H1 (cell line): ENCODE results near the gene CCR8. TPM values are rescaled to one million over a fixed set of nuclear protein-coding genes. Genes with fewer than 3 reads are reported as not detected.

Experiments used
- CTCF ChIA-PET: fragments of 300-600 bp; sonication (Branson Sonifier 250); formaldehyde crosslinking; loops from one replicate; lab custom pipeline; 2021; ENCODE audit not compliant: partially characterized antibody; lab: Charles Lee
- POLR2A ChIA-PET: fragments of 300-600 bp; sonication (Branson Sonifier 250); formaldehyde crosslinking; loops from one replicate; lab custom pipeline; 2021; ENCODE audit warnings: inconsistent platforms; ENCODE audit not compliant: partially characterized antibody; lab: Charles Lee
- DNase-seq, 2 experiments: peaks; one replicate each; pipeline versions ENCODE4 v3.0.0 to v3.0.0-alpha.2; 2010 to 2022; ENCODE audit warnings: low spot score in 2 of 2, low read depth in 1 of 2, mixed read lengths in 1 of 2
- FAIRE-seq: peaks from 2 replicates; lab custom pipeline; 2011; peaks lifted over from hg19 to GRCh38; lab: Jason Lieb, UNC
- H2AFZ ChIP-seq: 2 replicates; pipeline ENCODE4 v1.8.1; 2012; ENCODE audit warnings: low read length, inconsistent platforms
- H2AK5ac ChIP-seq: 2 replicates; pipeline ENCODE4 v1.6.1; 2013; ENCODE audit warnings: low read depth, low read length
- H2BK120ac ChIP-seq: replicated peaks from 2 replicates; pipeline ENCODE3; 2013; ENCODE audit warnings: low read depth, low read length, inconsistent platforms
- H2BK12ac ChIP-seq: 2 replicates; pipeline ENCODE4 v1.6.1; 2013; ENCODE audit warnings: low read depth, low read length
- H2BK15ac ChIP-seq: 2 replicates; pipeline ENCODE4 v1.6.1; 2013; ENCODE audit warnings: low read length
- H2BK20ac ChIP-seq: 2 replicates; pipeline ENCODE4 v1.6.1; 2013; ENCODE audit warnings: low read length
- H2BK5ac ChIP-seq: 2 replicates; pipeline ENCODE4 v1.6.1; 2013; ENCODE audit warnings: low read depth, low read length
- H3K14ac ChIP-seq: 2 replicates; pipeline ENCODE4 v1.6.1; 2013; ENCODE audit warnings: inconsistent platforms; ENCODE audit not compliant: insufficient read length
- H3K18ac ChIP-seq: 2 replicates; pipeline ENCODE4 v1.6.1; 2013; ENCODE audit warnings: low read length; ENCODE audit errors: extremely low read depth
- H3K23ac ChIP-seq: 2 replicates; pipeline ENCODE4 v1.6.1; 2013; ENCODE audit warnings: inconsistent platforms; ENCODE audit not compliant: insufficient read length
- H3K23me2 ChIP-seq: 2 replicates; pipeline ENCODE4 v1.6.1; 2013; ENCODE audit warnings: low read depth, low read length
- H3K27ac ChIP-seq: 2 replicates; pipeline ENCODE4 v1.6.1; 2011; ENCODE audit warnings: low read depth, low read length, inconsistent platforms
- H3K27me3 ChIP-seq, 4 experiments: replicated peaks in 1 of 4; 1 replicate in 1 of 4; 2 replicates in 3 of 4; pipeline versions ENCODE4 v1.6.1 to v1.8.1; 2011 to 2013; ENCODE audit warnings: low read length in 3 of 4, mild to moderate bottlenecking in 3 of 4, inconsistent platforms in 2 of 4, mixed read lengths in 2 of 4, moderate library complexity in 1 of 4; ENCODE audit not compliant: control insufficient read depth in 3 of 4, insufficient read depth in 3 of 4; ENCODE audit errors: extremely low read depth in 1 of 4
- H3K36me3 ChIP-seq, 4 experiments: 2 replicates each; pipeline versions ENCODE4 v1.6.1 to v1.8.1; 2011 to 2013; ENCODE audit warnings: mild to moderate bottlenecking in 4 of 4, low read length in 3 of 4, moderate library complexity in 2 of 4, control low read depth in 1 of 4, inconsistent platforms in 1 of 4; ENCODE audit not compliant: insufficient read depth in 4 of 4, control insufficient read depth in 2 of 4
- H3K4ac ChIP-seq: replicated peaks from 2 replicates; pipeline ENCODE3; 2013; ENCODE audit warnings: low read length, low read depth, mixed read lengths, inconsistent platforms; ENCODE audit not compliant: insufficient read length
- H3K4me1 ChIP-seq, 4 experiments: replicated peaks in 1 of 4; 1 replicate in 1 of 4; 2 replicates in 3 of 4; pipeline versions ENCODE4 v1.6.1 to v1.8.1; 2011 to 2013; ENCODE audit warnings: low read length in 3 of 4, inconsistent platforms in 2 of 4, mixed read lengths in 1 of 4; ENCODE audit not compliant: insufficient read depth in 4 of 4, control insufficient read depth in 3 of 4
- H3K4me2 ChIP-seq, 2 experiments: 2 replicates each; pipeline versions ENCODE4 v1.6.1 to v1.8.1; 2011 to 2013; ENCODE audit warnings: low read depth in 2 of 2, low read length in 2 of 2, control low read depth in 1 of 2, inconsistent platforms in 1 of 2, mild to moderate bottlenecking in 1 of 2; ENCODE audit not compliant: insufficient read depth in 1 of 2
- H3K4me3 ChIP-seq, 4 experiments: fragments of 200-600, 300-600 bp in 1 of 4; sonication (generic), shearing (Covaris generic), sonication (Bioruptor Twin) in 1 of 4; 2 replicates each; pipeline versions ENCODE4 v1.5.1 to v1.8.1; 2011 to 2016; ENCODE audit warnings: low read length in 4 of 4, low read depth in 3 of 4, control low read depth in 2 of 4, inconsistent platforms in 2 of 4, mild to moderate bottlenecking in 2 of 4, mixed read lengths in 1 of 4, moderate library complexity in 1 of 4; ENCODE audit not compliant: insufficient read depth in 2 of 4; ENCODE audit errors: extremely low read depth in 1 of 4
- H3K56ac ChIP-seq: replicated peaks from 2 replicates; pipeline ENCODE3; 2013; ENCODE audit warnings: low read depth, mild to moderate bottlenecking, mixed read lengths, low read length, inconsistent platforms; ENCODE audit not compliant: insufficient read length
- H3K79me1 ChIP-seq: 2 replicates; pipeline ENCODE4 v1.6.1; 2013; ENCODE audit warnings: low read depth, low read length, control low read depth
- H3K79me2 ChIP-seq, 2 experiments: 2 replicates each; pipeline versions ENCODE4 v1.6.1 to v1.8.1; 2012 to 2013; ENCODE audit warnings: low read length in 2 of 2, mild to moderate bottlenecking in 2 of 2, inconsistent platforms in 1 of 2; ENCODE audit not compliant: insufficient read depth in 2 of 2, control insufficient read depth in 1 of 2
- H3K9ac ChIP-seq, 4 experiments: replicated peaks in 1 of 4; 1 replicate in 1 of 4; 2 replicates in 3 of 4; pipeline versions ENCODE4 v1.6.1 to v1.8.1; 2011 to 2013; ENCODE audit warnings: low read depth in 3 of 4, low read length in 3 of 4, control low read depth in 2 of 4, mild to moderate bottlenecking in 2 of 4, moderate library complexity in 2 of 4, inconsistent platforms in 1 of 4; ENCODE audit errors: extremely low read depth in 1 of 4
- H3K9me3 ChIP-seq, 2 experiments: 2 replicates each; pipeline versions ENCODE4 v1.6.1 to v1.8.1; 2012 to 2013; ENCODE audit warnings: mild to moderate bottlenecking in 2 of 2, moderate library complexity in 2 of 2, control low read depth in 1 of 2, inconsistent platforms in 1 of 2, low read depth in 1 of 2, low read length in 1 of 2, mixed read lengths in 1 of 2; ENCODE audit not compliant: insufficient read depth in 2 of 2
- H4K20me1 ChIP-seq, 2 experiments: replicated peaks in 1 of 2; 2 replicates each; pipeline versions ENCODE3 to v1.8.1; 2011 to 2013; ENCODE audit warnings: inconsistent platforms in 2 of 2, low read length in 2 of 2, mild to moderate bottlenecking in 1 of 2; ENCODE audit not compliant: insufficient read depth in 2 of 2, control insufficient read depth in 1 of 2
- H4K5ac ChIP-seq: 2 replicates; pipeline ENCODE4 v1.6.1; 2013; ENCODE audit warnings: low read length, low read depth, mixed read lengths, inconsistent platforms; ENCODE audit not compliant: insufficient read length
- H4K8ac ChIP-seq: 2 replicates; pipeline ENCODE4 v1.8.0; 2013; ENCODE audit warnings: mild to moderate bottlenecking, moderate library complexity, low read length, inconsistent platforms; ENCODE audit not compliant: insufficient read depth; ENCODE audit errors: extremely low read depth
- H4K91ac ChIP-seq: replicated peaks from 2 replicates; pipeline ENCODE3; 2013; ENCODE audit warnings: low read length, mixed read lengths, inconsistent platforms; ENCODE audit not compliant: insufficient read length
- EGR1 ChIP-seq: IDR thresholded peaks from 2 replicates; pipeline ENCODE4 v1.6.1; 2011; ENCODE audit warnings: low read depth, low read length, borderline replicate concordance
- RBBP5 ChIP-seq: IDR thresholded peaks from 2 replicates; pipeline ENCODE4 v1.7.1; 2012; ENCODE audit warnings: low read depth, mild to moderate bottlenecking, inconsistent platforms, low read length, moderate library complexity, borderline replicate concordance
- SIRT6 ChIP-seq: IDR thresholded peaks from one replicate; pipeline ENCODE4 v1.7.1; 2012; ENCODE audit warnings: low read length, inconsistent platforms
- SIX5 ChIP-seq: IDR thresholded peaks from 2 replicates; pipeline ENCODE4 v1.6.1; 2011; ENCODE audit warnings: mild to moderate bottlenecking, low read depth, low read length
- USF2 ChIP-seq: IDR thresholded peaks from 2 replicates; pipeline ENCODE4 v1.6.1; 2011; ENCODE audit warnings: low read length, improper control_type of control experiment
- WGBS, 2 experiments: shearing (Covaris generic) in 1 of 2; methylation state at CpG; one replicate each; pipeline versions ENCODE4 v1.1.6 to v1.1.7; 2013 to 2015; ENCODE audit warnings: low lambda C conversion rate in 2 of 2, mixed read lengths in 2 of 2, inconsistent platforms in 1 of 2, low coverage in 1 of 2, missing lambda C conversion rate in 1 of 2; ENCODE audit not compliant: insufficient replicate concordance in 2 of 2, insufficient coverage in 1 of 2, insufficient read length in 1 of 2; ENCODE audit errors: extremely low coverage in 1 of 2, missing lambda C conversion rate in 1 of 2; 5-methylcytosine and 5-hydroxymethylcytosine counted together
- polyA plus RNA-seq, 7 experiments: library from polyadenylated mRNA; depleted of rRNA in 3 of 7; stranded (reverse) in 5 of 7; unstranded in 2 of 7; fragments of >200 nt in 5 of 7; fragments of 200-250 nt in 2 of 7; gene quantifications; 1 replicate in 5 of 7; 2 replicates in 1 of 7; 4 replicates in 1 of 7; pipeline versions ENCODE4 v1.2.1 to v1.2.3, GENCODE V29; 2011 to 2013; ENCODE audit warnings: missing spikeins in 2 of 7, mixed read lengths in 2 of 7
- total RNA-seq: library from RNA; stranded (reverse); fragmentation: NEBNext Ultra II Directional; extraction: Animal tissue kit (Norgen Biotek cat#: 25700); gene quantifications from 2 replicates; pipeline ENCODE4 v1.2.1, GENCODE V29; 2021

The CCR8 gene
- total and polyA plus RNA-seq, 2 of the 8 experiments (the other 6 are each of a cell fraction or from before 2014, with no cell fraction given), result 0.35 TPM; not detected in 1

- POLR2A ChIA-PET, result no interaction called here
- Histone ChIP-seq H3K14ac (no peak overlapping the region), H2BK5ac (no peak overlapping the region), H2BK120ac (no peak overlapping the region), H3K36me3 (no peaks in the 10 kb centered on the region), H3K9me3 (no peaks in the 10 kb centered on the region; a peak in 1 of 4 replicates), H3K4me3 (no peak overlapping the region), H2BK20ac (no peak overlapping the region), H3K79me1 (no peaks in the 10 kb centered on the region), H2AFZ (0 out of 2 replicates have a peak overlapping the region, but pooled peaks have one; percentile 30), H3K4me2 (no peak overlapping the region), H2AK5ac (no peak overlapping the region), H2BK15ac (0 out of 2 replicates have a peak overlapping the region, but pooled peaks have one; percentile 18), H2BK12ac (no peak overlapping the region), H3K27ac (no peak overlapping the region), H3K23me2 (no peaks in the 10 kb centered on the region), H3K4me1 (no peaks in the 10 kb centered on the region; a peak in 2 of 7 replicates), H4K20me1 (no peaks in the 10 kb centered on the region), H3K27me3 (no peaks in the 10 kb centered on the region; a peak in 1 of 7 replicates), H3K23ac (no peak overlapping the region), H3K9ac (no peak overlapping the region), H4K8ac (no peak overlapping the region), H4K91ac (no peak overlapping the region), H4K5ac (no peak overlapping the region), H3K4ac (peak overlapping the region; percentile 16), H3K79me2 (no peaks in the 10 kb centered on the region), H3K18ac (no peak overlapping the region), H3K56ac (no peak overlapping the region)
- CTCF ChIA-PET, result interaction anchor here (0.6 to 30.1 kb wide), 10 partner anchors 11 to 184 kb away, joined by 3 to 767 read pairs (median 30); partner anchors contain the start of gene XIRP1
- DNase-seq (no peak), FAIRE-seq (no peak)
- TF ChIP-seq USF2 (no peak), RBBP5 (no peak), SIX5 (no peak), EGR1 (no peak), SIRT6 (no peak)
- WGBS, 2 experiments, result 76% methylated on average over 9 of the region's 10 CpGs; no CpG with 5 or more reads in 1 of the 2 experiments
Measured at GRCh38 chr3:39294446-39295183, 34.9 kb upstream of the CCR8 start.
